Lower leg skin (tissue), 3 donors: Measurements from ENCODE around the gene DHRSX.

ENCODE experiments used
- POLR2A ChIP-seq, 2 donors: fragments of 450-650 bp; IDR thresholded peaks; one replicate each; pipeline ENCODE4 v1.6.1; 2016 to 2017; ENCODE audit warnings: antibody characterized with exemption in 2 of 2, mild to moderate bottlenecking in 1 of 2, moderate library complexity in 1 of 2
- TF ChIP-seq, protein P1 (sequence below), 3 donors: fragments of 450-650 bp; IDR thresholded peaks; one replicate each; pipeline ENCODE4 v1.5.1; 2016; ENCODE audit warnings: antibody characterized with exemption in 3 of 3, mild to moderate bottlenecking in 3 of 3, moderate library complexity in 2 of 3

DNA sequence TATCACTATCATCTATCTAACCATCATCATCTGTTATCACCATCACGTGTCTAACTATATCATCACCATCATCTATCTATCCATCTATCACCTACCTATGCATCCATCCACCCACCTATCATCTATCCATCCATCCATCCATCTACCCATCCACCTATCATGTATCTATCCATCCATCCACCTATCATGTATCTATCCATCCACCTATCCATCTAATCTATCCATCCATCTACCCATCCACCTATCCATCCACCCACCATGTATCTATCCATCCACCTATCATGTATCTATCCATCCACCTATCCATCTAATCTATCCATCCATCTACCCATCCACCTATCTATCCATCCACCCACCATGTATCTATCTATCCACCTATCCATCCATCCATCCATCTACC lies 316.7 kb downstream of the DHRSX start:
- TF ChIP-seq, protein P1, sequence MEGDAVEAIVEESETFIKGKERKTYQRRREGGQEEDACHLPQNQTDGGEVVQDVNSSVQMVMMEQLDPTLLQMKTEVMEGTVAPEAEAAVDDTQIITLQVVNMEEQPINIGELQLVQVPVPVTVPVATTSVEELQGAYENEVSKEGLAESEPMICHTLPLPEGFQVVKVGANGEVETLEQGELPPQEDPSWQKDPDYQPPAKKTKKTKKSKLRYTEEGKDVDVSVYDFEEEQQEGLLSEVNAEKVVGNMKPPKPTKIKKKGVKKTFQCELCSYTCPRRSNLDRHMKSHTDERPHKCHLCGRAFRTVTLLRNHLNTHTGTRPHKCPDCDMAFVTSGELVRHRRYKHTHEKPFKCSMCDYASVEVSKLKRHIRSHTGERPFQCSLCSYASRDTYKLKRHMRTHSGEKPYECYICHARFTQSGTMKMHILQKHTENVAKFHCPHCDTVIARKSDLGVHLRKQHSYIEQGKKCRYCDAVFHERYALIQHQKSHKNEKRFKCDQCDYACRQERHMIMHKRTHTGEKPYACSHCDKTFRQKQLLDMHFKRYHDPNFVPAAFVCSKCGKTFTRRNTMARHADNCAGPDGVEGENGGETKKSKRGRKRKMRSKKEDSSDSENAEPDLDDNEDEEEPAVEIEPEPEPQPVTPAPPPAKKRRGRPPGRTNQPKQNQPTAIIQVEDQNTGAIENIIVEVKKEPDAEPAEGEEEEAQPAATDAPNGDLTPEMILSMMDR (IDR thresholded peaks at IDR 0.05) = no peak
- no peak for TF ChIP-seq POLR2A (IDR thresholded peaks at IDR 0.05)
